ENCODE data around the gene DUSP1. TPM values are rescaled to one million over a fixed set of nuclear protein-coding genes. Genes with fewer than 3 reads are reported as not detected.

The DUSP1 gene
- total and polyA plus RNA-seq, 9 of the 15 experiments (the other 6 are each of a cell fraction or from before 2014, with no cell fraction given) = 2.1 to 14.2 (median 8.5) TPM

GRCh38 chr5:172741206-172741582 lies 29.8 kb downstream of the DUSP1 start:
- Histone ChIP-seq H3K79me2 (ENCODE audit: control insufficient read depth, insufficient read depth, low read length) (no peaks in the 10 kb centered on the region), H3K27me3 (ENCODE audit: control insufficient read depth in 2 of 2, insufficient read depth in 2 of 2, low read length in 2 of 2) (no peaks in the 10 kb centered on the region; a peak in 1 of 5 replicates), H2AFZ (ENCODE audit: low read depth, low read length) (no peak overlapping the region), H3K9me3 (replicated peaks; ENCODE audit: control insufficient read depth, insufficient read depth, low read depth, low read length) (no peaks in the 10 kb centered on the region), H3K27ac (ENCODE audit: extremely low read depth, low read depth, low read length) (no peak overlapping the region), H4K20me1 (replicated peaks; ENCODE audit: control insufficient read depth, insufficient read depth, low read length) (no peaks in the 10 kb centered on the region), H3K36me3 (ENCODE audit: control insufficient read depth, insufficient read depth, low read length) (no peaks in the 10 kb centered on the region), H3K4me3 (no peak overlapping the region), H3K4me1 (replicated peaks in 1 of 2; ENCODE audit: control insufficient read depth in 2 of 2, insufficient read depth in 2 of 2, low read length in 2 of 2) (peaks cover 4 to 8% of the 10 kb centered on the region in 2 experiments; a peak in 4 of 5 replicates), H3K4me2 (ENCODE audit: insufficient read depth, low read length) (no peak overlapping the region), H3K9me1 (ENCODE audit: control insufficient read depth, insufficient read depth, low read length) (no peaks in the 10 kb centered on the region), H3K9ac (ENCODE audit: insufficient read depth in 1 of 2, low read depth in 2 of 2, low read length in 2 of 2) (no peak overlapping the region)
- DNase-seq (ENCODE audit: extremely low read depth in 1 of 4, low spot score in 3 of 4) (no peak), FAIRE-seq (no peak), ATAC-seq (no peak)
- peak; percentile 56; the same call in 1 of the 2 replicates for TF ChIP-seq HBP1 (CRISPR knock-in tag; IDR thresholded peaks at IDR 0.05)
- 0 out of 2 replicates have a peak, but pooled peaks have one; percentile 62 for TF ChIP-seq THRAP3 (IDR thresholded peaks at IDR 0.05; ENCODE audit: borderline replicate concordance)
- peak; percentile 25 for TF ChIP-seq ASH1L (IDR thresholded peaks at IDR 0.05; ENCODE audit: borderline replicate concordance, low read depth, partially characterized antibody)
- TF ChIP-seq TRIM24 (IDR thresholded peaks at IDR 0.05) = 0 out of 4 replicates have a peak, but pooled peaks of 1 of the 2 experiments have one; percentile 29
- peak; percentile 86 for TF ChIP-seq MTA1 (IDR thresholded peaks at IDR 0.05; ENCODE audit: borderline replicate concordance)
- peak; percentile 95 for TF ChIP-seq ZNF512 (tag; IDR thresholded peaks at IDR 0.05)
- TF ChIP-seq ZBTB5 (IDR thresholded peaks at IDR 0.05) = 0 out of 2 replicates have a peak, but pooled peaks have one; percentile 43
- no peak for TF ChIP-seq SETDB1 (IDR thresholded peaks at IDR 0.05; ENCODE audit: low read length)
- TF ChIP-seq ZMIZ1 (IDR thresholded peaks at IDR 0.05; ENCODE audit: low read depth in 2 of 2, low read length in 2 of 2) = no peak
- peak; percentile 65 for TF ChIP-seq ARHGAP35 (IDR thresholded peaks at IDR 0.05; ENCODE audit: partially characterized antibody)
- TF ChIP-seq EHMT2 (IDR thresholded peaks at IDR 0.05) = 0 out of 2 replicates have a peak, but pooled peaks have one; percentile 35
- in situ Hi-C loops (cut with MboI) = no loop called here
- BruUV-seq (replicated peaks) = no TSS peak
- intact Hi-C loops (cut with micrococcal nuclease) = no loop called here
- CTCF ChIA-PET (ENCODE audit: low intra/inter-chr PET ratio) = no interaction called here
- POLR2A ChIA-PET = interaction anchor here (1.3 to 1.4 kb wide), 2 partner anchors 20 to 29 kb away, joined by 3 read pairs; no protein-coding TSS in a partner anchor
- 0% methylated on average over 1 of the region's 1 CpG for WGBS (ENCODE audit: insufficient coverage, low coverage, missing lambda C conversion rate)
